ENCODE measurements around the gene RAB17.

The RAB17 gene

DNA sequence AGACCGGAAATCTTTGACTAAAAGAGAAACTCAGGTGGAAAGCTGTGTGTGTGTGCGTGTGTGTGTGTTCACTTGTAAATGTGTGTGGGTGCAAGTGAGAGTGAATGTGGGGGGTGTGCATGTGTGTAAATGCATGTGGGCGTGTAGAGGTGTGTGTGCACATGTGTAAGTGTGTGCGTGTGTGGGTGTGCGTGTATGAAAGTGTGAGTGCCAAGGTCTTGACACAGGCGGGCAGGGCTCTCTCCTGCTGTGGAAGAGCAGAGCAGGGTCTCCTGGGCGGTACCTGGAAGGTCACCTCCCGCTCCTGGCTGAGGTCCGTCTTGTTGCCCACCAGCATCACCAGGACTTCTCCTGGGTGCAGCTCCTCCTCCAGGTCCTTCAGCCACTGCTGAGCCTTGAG, 13.6 kb downstream of the RAB17 start:
- DNase-seq (ENCODE audit: low read depth) = no peak

DNA sequence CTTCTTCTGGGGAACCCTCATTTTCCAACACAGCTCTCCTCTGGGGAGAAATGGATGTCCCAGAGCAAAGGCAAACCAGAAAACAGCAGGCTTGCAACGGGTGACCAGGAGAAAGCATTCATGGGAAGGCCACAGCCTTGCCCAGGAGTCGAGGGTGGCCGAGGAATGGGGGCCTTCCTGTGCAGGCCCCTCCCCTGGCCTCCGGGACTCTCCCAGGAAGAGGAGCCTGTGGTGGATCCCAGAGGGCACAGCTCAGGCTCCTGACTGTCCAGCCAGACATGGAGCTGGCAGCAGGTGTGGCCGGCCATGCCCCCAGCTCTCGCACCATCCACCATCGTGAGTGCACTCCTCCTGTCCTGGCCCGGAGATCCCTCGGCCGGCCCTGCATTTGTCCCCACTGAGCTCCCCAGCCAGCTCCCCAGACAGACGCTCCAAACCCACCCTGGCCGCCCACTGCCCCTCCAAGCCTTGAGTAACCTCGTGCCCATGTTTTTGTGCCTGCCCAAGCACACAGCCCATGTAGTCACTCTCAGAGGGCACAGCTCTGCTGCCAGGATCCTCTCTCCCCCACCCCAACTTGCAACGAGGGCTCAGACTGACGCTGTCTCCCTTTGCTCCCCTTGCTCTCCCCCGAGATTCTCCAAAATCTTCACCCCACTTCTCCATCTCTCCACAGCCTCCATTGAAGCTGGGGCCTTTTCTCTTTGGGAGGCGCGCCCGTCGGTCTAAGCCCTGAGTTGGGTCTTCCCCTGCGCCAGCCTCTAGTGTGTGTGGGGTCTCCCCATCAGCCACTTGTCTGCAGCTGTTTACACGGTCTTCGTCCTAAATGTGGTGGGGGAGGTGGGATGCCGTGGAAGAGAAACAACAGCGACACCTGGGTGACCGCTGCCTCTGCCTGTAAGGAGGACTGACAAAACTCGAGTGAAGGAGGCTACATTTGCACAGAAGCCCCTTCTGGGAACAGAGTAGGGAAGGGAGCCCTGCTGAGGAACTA, 14.4 kb downstream of the RAB17 start:
- no peak for DNase-seq (ENCODE audit: low read depth)

GRCh38 chr2:237574894-237575868, 15.4 kb downstream of the RAB17 start:
- DNase-seq (ENCODE audit: low read depth) = no peak

DNA sequence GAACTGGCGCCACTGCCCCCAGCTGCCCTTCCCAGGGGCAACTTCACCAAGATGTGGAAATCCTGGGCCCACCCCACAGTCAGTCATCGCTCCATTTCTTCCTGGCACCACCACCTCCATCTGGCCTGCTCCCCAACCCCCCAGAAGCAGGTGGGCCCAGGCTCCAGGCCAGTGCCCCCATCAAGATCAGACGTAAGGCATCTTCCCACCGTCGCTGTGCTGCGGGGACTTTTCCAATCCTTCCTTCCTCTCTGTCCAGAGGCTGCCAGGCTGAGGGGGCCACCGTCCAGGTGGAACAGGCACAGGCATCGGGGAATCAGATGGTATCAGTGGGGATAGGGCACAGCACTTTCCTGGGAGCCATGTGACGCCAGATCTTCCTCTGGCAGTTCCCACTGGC, 16.1 kb downstream of the RAB17 start:
- DNase-seq (ENCODE audit: low read depth) = no peak

- DNase-seq (ENCODE audit: low read depth) = no peak
These were observed 16.7 kb downstream of the RAB17 start for GRCh38 chr2:237573721-237574415.

DNA sequence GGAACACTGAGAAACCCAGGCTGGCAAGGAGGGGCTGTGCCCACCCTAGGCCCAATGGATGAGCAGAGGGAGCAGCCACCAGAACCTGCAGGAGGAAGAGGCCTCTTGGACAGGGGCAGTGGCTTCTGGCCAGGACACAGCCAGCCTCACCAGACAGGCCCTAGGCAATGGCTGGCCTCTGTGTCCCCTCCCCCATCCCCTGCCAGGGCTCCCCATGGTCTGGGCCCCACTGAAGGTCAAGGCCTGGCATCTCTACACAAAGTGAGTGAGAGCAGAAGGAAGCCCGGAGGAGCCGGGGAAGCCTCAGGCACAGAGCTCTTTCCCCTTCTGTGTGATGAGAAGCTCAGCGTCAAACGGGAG, 17.8 kb downstream of the RAB17 start:
- no peak for DNase-seq (ENCODE audit: low read depth)

- DNase-seq (ENCODE audit: low read depth) = peak; percentile 68
These were observed 18.4 kb downstream of the RAB17 start for GRCh38 chr2:237572021-237572741.

GRCh38 chr2:237571551-237571950, 19.0 kb downstream of the RAB17 start:
- no peak for DNase-seq (ENCODE audit: low read depth)

DNA sequence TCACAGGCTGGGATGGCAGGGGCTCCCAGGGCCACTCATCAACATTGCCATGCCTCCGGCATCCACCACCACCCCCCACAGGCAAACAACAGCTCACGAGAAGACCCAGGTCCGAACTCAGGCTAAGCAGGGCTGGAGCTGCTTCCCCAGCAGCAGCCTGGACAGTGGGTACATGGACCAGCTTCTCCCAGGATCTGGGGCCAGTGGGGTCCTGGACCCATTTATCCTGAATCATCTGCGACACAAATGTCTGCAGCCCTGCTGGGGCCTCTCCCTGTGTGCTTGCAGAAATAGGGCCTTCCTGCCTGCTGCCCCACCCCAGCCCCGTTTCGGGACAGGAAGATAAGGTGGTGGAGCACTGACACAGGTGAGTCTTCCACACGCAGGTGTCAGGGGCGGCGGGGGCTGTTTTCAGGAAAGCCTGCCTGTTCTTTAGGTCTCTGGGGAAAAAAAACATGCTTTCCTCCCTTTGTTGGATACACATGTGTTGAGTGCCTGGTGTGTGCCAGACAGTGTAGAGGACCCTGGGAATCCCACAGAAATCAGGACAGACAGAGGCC, 19.7 kb downstream of the RAB17 start:
- no peak for DNase-seq (ENCODE audit: low read depth)

- DNase-seq (ENCODE audit: low read depth) = no peak
These were observed 20.6 kb downstream of the RAB17 start for GRCh38 chr2:237569896-237570295.

DNA sequence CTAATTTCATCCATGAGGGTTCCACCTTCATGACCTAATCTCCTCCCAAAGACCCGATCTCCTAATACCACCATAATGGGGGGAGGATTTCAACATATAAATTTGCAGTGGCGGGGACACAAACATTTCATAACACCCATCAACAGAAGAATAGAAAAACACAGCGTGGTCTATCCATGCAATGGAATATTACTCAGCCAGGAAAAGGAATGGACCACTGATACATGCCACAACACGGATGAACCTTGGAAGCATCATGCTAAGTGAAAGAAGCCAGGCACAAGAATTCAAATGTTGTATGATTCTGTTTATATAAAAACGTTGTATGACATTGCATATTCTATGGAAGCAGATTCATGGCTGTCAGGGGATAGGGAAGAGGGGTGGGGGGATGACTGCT, 21.5 kb downstream of the RAB17 start:
- no peak for DNase-seq (ENCODE audit: low read depth)

DNA sequence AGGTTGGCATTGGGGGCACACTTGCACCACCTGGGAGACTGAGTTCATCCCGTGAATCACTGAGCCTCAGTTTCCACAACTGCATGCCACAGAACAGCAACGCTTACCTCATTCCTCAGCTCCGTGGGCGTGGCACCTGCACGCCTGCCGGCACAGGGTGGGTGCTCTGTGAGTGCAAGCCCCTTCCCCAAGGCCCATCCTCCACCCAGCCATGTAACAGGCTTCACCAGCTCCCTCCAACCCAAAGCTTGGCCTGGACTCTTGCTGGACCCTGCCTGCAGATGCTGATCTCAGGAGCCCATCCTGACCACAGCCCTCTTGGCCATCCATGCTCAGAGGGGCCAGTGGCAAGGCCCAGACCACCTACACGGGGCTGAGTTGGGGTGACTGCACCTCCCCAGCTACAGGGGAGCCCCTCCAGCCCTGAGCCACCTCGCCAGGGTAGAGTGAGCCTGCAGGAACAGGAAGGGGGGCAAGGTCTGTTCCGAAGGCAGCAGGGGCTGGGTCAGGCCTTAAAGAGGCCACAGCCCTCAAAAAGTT, 22.3 kb downstream of the RAB17 start:
- DNase-seq (ENCODE audit: low read depth) = no peak

DNA sequence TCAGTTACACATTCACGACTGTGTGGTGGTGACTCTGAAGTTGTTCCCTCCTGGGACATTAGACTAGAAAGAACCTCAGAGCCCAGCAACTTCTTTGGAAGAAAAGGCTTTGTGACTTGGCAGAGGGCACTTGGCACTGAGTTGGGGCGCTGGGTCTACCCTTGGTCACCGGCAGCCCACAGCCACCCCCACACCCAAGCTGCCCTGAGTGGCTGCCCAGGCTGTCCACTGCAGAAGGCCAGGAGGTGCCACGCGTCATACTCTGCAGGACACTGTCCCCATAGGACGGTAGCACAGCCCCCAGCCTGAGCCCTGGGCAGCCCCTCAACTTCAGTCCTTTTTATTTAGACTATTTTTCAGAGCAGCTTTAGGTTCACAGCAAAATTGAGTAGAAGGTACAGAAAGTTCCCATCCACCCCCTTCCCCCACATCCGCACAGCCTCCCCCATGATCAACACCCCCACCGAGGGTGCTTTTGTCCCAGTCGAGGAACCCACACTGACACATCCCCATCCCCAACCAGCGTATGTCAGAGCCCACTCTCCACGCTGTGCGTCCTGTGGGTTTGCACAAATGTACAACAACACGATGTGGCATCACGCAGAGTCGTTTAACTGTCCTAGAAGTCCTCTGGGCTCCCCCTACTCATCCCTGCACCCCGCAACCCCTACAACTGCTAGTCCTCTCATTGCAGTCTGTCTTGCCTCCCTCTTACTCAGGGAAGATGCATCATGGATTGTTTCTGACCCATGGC, 23.1 kb downstream of the RAB17 start:
- no peak for DNase-seq (ENCODE audit: low read depth)

DNA sequence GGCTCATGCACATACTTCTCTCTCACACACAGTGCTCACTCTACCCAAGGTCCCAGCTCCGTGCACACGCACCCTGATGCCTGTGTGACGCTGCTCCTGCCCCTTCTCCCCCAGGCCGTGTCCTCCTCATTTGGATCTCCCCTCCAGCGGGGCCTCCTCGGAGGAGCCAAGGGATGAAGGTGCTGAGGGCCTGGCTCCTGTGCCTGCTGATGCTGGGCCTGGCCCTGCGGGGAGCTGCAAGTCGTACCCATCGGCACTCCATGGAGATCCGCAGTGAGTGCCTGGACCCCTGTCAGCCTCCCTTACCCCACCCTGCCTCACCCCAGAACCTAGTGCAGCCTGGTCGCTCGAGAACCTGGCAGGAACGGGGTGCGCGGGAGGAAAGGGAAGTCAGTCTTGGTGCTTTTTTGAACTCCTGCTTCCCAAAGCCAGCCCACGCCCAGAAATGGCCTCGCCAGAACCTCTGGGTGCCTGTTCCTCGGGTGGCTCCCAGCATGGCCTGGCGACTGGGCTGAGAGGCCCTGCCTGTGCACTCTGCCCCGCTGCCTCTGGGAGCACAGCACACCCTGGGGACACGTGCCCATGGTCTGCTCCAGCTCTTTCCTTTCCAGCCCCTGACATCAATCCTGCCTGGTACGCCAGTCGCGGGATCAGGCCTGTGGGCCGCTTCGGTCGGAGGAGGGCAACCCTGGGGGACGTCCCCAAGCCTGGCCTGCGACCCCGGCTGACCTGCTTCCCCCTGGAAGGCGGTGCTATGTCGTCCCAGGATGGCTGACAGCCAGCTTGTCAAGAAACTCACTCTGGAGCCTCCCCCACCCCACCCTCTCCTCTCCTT, 23.9 kb downstream of the RAB17 start, which contains the start of gene PRLH:
Gene PRLH, plus strand, starts transcription at position 174 of the 835 bp plus-strand sequence. Its CDS starts 0 bp downstream, at position 174.
- DNase-seq (ENCODE audit: low read depth) = no peak

GRCh38 chr2:237565974-237566373, 24.6 kb downstream of the RAB17 start:
- no peak for DNase-seq (ENCODE audit: low read depth)

- no peak for DNase-seq (ENCODE audit: low read depth)
These were observed 25.9 kb downstream of the RAB17 start for GRCh38 chr2:237564526-237565131.

- DNase-seq (ENCODE audit: low read depth) = no peak
These were observed 26.7 kb downstream of the RAB17 start for GRCh38 chr2:237563816-237564215.

DNA sequence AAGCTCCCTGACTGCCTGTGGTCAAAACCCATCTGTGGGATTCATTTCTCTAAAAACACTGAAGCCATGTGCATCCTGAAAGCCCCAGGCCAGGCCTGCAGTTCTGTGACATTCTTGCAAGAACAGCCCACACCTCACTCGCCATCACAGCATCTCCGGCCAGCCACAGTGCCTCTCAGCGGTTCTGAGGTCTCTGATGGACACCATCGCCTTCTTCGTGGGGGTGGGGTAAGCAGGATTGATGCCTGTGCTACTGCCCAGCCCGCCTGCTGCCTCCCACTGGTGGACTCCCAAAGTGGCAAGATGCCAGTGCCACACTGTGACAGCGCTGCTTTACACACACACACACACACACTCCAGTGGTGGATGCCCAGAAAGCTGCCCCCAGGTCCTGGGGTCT, 29.3 kb downstream of the RAB17 start:
- no peak for DNase-seq (ENCODE audit: low read depth)
